Spinal cord (tissue), 10 donors: ENCODE data around the gene MACROD2. TPM values are rescaled to one million over a fixed set of nuclear protein-coding genes. Genes with fewer than 3 reads are reported as not detected.

Experiments used
- DNase-seq, 6 donors: peaks; one replicate each; pipeline versions ENCODE4 v3.0.0 to v3.0.0-alpha.2; 2013 to 2015; ENCODE audit warnings: low spot score in 6 of 6, low read depth in 4 of 6
- H3K27ac ChIP-seq: one replicate; pipeline ENCODE4 v1.5.1; 2013; ENCODE audit warnings: low read depth, low read length, control low read depth
- H3K27me3 ChIP-seq: one replicate; pipeline ENCODE4 v1.6.1; 2013; ENCODE audit warnings: low read length; ENCODE audit not compliant: control insufficient read depth, insufficient read depth
- H3K36me3 ChIP-seq: one replicate; pipeline ENCODE4 v1.6.1; 2013; ENCODE audit warnings: low read length; ENCODE audit not compliant: control insufficient read depth, insufficient read depth
- H3K4me1 ChIP-seq: one replicate; pipeline ENCODE4 v1.6.1; 2013; ENCODE audit warnings: low read length; ENCODE audit not compliant: control insufficient read depth, insufficient read depth
- H3K4me3 ChIP-seq: one replicate; pipeline ENCODE4 v1.5.1; 2013; ENCODE audit warnings: low read depth, low read length, control low read depth
- H3K9me3 ChIP-seq: one replicate; pipeline ENCODE4 v1.6.1; 2013; ENCODE audit warnings: low read length; ENCODE audit not compliant: control insufficient read depth, insufficient read depth
- WGBS: methylation state at CpG from one replicate; pipeline ENCODE4 v1.1.5; 2013; ENCODE audit warnings: missing lambda C conversion rate; ENCODE audit not compliant: insufficient coverage; 5-methylcytosine and 5-hydroxymethylcytosine counted together
- polyA plus RNA-seq, 2 donors: library from polyadenylated mRNA; unstranded; fragments of 120-200 nt; gene quantifications; one replicate each; pipeline ENCODE4 v1.2.1, GENCODE V29; 2013; ENCODE audit not compliant: insufficient read length in 2 of 2
- total RNA-seq, 2 donors: library from RNA; depleted of rRNA in 1 of 2; stranded (reverse); fragments of 120-200 nt in 1 of 2; fragments of >200 nt in 1 of 2; gene quantifications; one replicate each; pipeline versions ENCODE4 v1.2.3 to v1.2.4, GENCODE V29; 2013 to 2014
- donor health status: healthy.

Gene MACROD2
- total and polyA plus RNA-seq, 4 donors: 16.2 to 34.0 (median 23.6) TPM

DNA sequence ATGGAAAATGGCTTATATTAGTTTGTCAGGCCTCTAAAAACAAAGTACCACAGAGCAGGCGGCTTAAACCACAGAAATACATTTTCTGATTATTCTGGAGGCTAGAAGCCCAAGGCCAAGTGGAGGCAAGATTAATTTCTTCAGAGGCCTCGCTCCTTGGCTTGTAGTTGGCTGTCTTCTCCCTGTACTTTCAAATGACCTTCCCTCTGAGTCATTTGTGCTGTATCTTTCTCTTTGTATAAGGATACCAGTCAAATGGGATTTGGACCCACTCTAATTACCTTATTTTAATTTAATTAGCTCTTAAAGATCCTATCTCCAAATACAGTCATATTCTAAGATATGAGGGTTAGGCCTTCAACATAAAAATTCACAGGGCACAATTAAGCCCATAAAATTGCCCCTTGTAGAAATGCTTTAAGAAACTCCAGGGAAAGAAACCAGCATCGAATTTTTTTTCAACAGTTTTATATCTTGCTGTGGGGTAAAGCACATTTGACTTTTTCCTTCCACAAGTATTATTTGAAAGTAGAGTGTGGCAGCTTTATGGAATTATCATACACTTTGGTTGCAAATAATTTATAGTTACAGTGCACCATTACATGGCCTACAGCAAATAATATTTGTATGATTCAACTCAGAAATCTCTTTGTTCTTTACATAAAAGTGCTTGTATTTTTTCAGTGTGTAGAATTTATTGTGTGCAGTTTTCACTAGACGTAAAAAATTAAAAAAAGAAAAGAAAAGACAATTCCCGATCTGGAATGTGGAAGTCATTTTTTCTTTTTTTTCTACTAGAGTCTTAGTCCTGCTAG, 1871.8 kb downstream of the MACROD2 start:
- Histone ChIP-seq H3K9me3 (no peaks in the 10 kb centered on the region), H3K4me3 (no peak overlapping the region), H3K36me3 (no peaks in the 10 kb centered on the region), H3K27ac (no peak overlapping the region), H3K27me3 (no peaks in the 10 kb centered on the region), H3K4me1 (no peaks in the 10 kb centered on the region)
- no CpG with 5 or more reads among the region's 5 CpGs for WGBS
- DNase-seq: no peak

DNA sequence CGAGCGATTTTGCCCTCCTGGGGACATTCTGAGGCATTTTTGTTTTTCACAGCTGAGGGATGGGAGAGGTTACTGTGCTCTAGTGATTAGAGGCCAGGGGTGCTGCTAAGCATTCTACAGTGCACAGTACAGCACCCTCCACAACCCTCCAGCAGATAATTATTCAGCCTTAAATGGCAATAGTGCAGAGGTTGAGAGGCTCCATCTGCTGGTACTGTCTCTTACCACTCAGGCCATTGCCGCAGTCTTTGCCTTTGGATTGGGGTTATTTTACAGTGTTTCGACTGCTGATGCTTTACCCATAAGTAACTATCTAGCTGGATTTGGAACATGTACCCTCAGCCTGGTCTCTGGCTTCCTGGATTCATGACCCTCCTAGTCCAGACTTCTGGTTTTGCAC, 1872.6 kb downstream of the MACROD2 start:
- H3K27ac ChIP-seq: no peak overlapping the region
- DNase-seq: no peak
- H3K27me3 ChIP-seq: no peaks in the 10 kb centered on the region

DNA sequence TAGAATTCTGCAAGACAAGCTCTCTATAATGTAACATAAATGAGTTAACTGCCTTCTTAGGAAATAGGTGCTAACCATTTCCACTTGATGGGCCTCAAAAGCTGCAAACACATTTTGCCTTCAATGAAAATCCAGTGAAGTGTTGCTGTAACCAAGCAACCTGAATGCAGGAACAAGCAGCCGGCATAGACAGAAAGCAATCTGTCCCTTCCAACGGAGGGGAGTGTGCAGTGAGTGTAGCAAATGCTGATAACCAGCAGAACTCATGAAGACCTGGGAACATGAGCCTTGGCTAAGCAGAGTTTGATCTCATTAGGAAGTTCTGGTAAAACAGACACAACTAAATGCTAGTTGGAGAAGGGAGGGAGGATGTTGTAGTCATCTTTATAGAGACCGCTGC, 1880.1 kb downstream of the MACROD2 start:
- no peaks in the 10 kb centered on the region for H3K4me1 ChIP-seq
- no peaks in the 10 kb centered on the region for H3K36me3 ChIP-seq
- H3K4me3 ChIP-seq: no peak overlapping the region
- 15% methylated on average over 3 of the region's 3 CpGs for WGBS
- no peaks in the 10 kb centered on the region for H3K9me3 ChIP-seq
- peak; percentile 38 to 94 (median 56) for DNase-seq
- no peak overlapping the region for H3K27ac ChIP-seq
- no peaks in the 10 kb centered on the region for H3K27me3 ChIP-seq

More for the DNA sequence above, 1872.6 kb downstream of the MACROD2 start:
- Histone ChIP-seq H3K36me3 (no peaks in the 10 kb centered on the region), H3K4me3 (no peak overlapping the region), H3K4me1 (no peaks in the 10 kb centered on the region), H3K9me3 (no peaks in the 10 kb centered on the region)
- WGBS: no CpG with 5 or more reads among the region's 4 CpGs

DNA sequence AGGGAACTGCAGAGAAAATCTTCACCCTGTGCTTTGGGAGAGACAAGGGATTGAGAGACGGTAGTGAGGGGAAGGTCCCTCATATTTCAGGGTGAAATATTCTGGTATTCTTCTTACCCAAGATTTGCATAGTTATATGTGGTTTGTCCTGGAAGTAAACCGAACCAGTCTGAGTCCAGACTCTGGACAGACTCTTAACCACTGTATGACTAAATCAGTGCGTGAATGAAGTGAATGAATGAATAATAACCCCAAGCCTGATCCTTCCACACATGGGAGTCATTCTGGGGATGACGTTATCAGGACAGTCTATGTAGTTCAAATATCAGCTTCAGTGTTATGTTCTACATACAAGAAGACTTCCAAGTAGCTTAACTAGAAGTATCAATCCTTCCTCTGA, 1887.2 kb downstream of the MACROD2 start:
- Histone ChIP-seq H3K27ac (no peak overlapping the region), H3K4me1 (no peaks in the 10 kb centered on the region), H3K27me3 (no peaks in the 10 kb centered on the region), H3K9me3 (peaks cover 6% of the 10 kb centered on the region), H3K36me3 (no peaks in the 10 kb centered on the region), H3K4me3 (no peak overlapping the region)
- WGBS: no CpG with 5 or more reads among the region's 4 CpGs
- DNase-seq: no peak

DNA sequence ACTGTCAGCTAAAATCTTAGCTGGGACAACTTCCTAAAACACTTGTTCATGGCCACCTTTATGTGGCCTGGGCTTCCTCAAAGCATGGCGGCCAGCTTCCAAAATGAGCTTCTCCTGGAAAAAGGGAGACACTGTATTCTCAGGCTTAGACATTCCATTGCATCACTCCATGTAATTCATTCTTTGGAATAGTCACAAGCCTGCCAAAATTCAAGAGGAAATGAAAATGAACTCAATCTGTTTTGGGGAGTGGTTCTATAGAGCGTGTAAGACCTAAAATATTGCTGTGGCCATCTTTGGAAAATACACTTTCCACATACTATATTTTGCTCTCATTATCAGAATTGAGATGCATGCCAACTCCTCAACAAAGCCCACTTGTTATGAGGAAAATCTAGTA, 1890.9 kb downstream of the MACROD2 start:
- Histone ChIP-seq H3K27me3 (no peaks in the 10 kb centered on the region), H3K9me3 (peaks cover 6% of the 10 kb centered on the region), H3K4me1 (no peaks in the 10 kb centered on the region), H3K36me3 (no peaks in the 10 kb centered on the region), H3K4me3 (no peak overlapping the region), H3K27ac (no peak overlapping the region)
- DNase-seq: no peak
- WGBS: 83% methylated on average over 1 of the region's 2 CpGs

DNA sequence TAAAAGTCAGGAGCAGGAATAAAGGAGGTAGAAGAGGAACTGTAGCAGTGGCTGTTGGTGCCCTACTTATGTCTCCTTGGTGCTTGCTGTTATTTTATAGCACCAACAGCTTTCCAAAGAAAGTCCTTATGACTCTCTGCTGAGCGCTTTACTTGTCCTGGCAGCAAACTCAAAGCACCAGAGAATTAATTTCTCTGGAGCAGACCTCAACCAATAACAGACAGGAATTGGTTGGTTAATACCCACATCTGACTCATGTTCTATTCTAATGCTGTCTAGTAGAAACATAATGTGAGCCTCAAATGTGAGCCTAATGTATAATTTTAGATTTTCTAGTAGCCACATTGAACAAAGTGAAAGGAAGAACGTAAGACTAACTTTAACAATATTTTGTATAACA, 1892.1 kb downstream of the MACROD2 start:
- H3K27ac ChIP-seq: no peak overlapping the region
- H3K9me3 ChIP-seq: peaks cover 6% of the 10 kb centered on the region
- H3K36me3 ChIP-seq: no peaks in the 10 kb centered on the region
- H3K4me1 ChIP-seq: no peaks in the 10 kb centered on the region
- DNase-seq: no peak
- no peaks in the 10 kb centered on the region for H3K27me3 ChIP-seq
- H3K4me3 ChIP-seq: no peak overlapping the region
- WGBS: no CpG with 5 or more reads among the region's 2 CpGs

DNA sequence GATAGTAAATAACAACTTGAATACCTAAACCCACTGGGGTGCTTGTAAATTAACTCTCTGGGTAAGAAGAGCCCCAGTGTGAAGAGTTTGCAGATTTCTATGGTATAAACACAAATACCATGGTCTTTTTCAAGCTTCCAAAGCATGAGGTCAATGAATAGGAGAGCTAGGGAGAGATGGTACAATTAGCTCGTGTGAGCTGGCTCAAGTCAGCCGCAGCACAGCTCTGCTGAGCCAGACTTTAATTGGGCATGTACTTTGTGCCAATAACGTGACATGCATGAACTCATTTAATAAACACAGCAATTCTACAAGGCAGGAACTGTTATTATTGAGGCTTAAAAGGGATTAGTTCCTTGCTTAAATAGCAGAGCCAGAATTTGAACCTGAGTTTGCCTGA, 1893.7 kb downstream of the MACROD2 start:
- H3K27me3 ChIP-seq: no peaks in the 10 kb centered on the region
- no peak overlapping the region for H3K27ac ChIP-seq
- peaks cover 6% of the 10 kb centered on the region for H3K9me3 ChIP-seq
- peaks cover 4% of the 10 kb centered on the region for H3K4me1 ChIP-seq
- no CpG with 5 or more reads among the region's 3 CpGs for WGBS
- no peaks in the 10 kb centered on the region for H3K36me3 ChIP-seq
- peak in 2 of 6 donors; percentile 61 to 70 for DNase-seq
- no peak overlapping the region for H3K4me3 ChIP-seq

DNA sequence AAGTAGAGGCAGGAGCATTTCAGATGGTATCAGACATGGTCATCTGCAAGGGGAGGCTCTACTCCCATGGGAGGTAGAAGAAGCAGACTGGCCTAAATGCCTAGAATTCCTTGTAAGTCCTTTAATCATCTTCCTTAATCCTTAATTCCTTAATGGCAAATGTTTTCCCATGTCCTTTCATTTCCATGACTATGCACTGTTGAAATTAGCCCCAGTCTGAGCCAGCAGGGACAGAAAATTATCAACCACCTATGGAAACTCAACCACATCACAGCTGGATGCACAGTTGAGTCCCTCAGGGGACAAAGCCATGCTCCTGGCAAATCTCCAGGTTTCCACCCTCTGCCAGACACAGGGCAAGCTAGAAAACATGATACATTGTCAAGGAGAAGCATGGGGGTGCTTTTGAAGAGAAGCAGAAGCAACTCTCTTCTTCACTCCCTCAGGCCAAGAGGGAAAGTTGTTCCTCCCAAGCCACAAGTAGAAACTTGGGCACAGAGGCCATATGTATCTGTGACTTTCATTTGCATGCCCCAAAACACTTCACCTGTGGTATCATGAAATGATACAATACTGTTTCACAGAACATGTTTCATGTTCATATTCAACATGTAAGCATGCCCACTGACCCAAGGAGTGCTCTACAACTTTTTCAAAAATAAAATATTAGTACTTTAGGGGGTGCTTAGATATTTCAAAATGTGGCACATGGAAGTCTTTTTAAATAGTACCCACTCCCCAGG, 1894.4 kb downstream of the MACROD2 start:
- Histone ChIP-seq H3K9me3 (peaks cover 6% of the 10 kb centered on the region), H3K4me3 (no peak overlapping the region), H3K36me3 (no peaks in the 10 kb centered on the region), H3K27ac (no peak overlapping the region), H3K4me1 (peaks cover 7% of the 10 kb centered on the region), H3K27me3 (no peaks in the 10 kb centered on the region)
- peak in 1 of 6 donors; percentile 41 for DNase-seq

DNA sequence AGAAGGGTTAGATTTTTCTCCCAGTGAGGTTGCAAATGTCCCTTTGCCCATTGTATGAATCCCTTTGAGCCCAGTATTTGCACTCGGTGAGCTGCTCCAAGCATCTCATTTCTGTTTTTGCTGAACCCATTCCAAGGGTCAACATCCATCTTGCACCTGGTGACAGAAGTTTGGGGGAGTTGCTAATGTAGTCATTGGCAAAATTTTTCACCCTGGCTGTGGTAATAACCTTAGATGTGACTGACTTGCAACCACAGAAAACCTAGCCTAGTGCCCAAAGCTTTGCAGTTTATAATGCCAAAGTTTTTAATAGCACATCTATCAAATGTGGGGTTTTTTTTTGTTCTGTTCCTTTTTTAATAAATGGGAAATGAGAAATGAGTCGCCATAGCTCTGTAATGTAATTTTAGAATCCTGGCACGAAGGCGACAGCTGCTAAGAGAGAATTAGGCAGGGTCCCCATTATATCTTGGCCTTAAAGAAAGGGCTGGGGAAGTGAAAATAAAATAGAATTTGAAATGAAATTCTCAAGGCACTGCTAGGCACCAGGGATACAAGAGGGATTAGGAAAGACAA, 1895.2 kb downstream of the MACROD2 start:
- 78% methylated on average over 3 of the region's 4 CpGs for WGBS
- Histone ChIP-seq H3K36me3 (no peaks in the 10 kb centered on the region), H3K27me3 (no peaks in the 10 kb centered on the region), H3K9me3 (peaks cover 6% of the 10 kb centered on the region), H3K27ac (no peak overlapping the region), H3K4me3 (no peak overlapping the region), H3K4me1 (peaks cover 7% of the 10 kb centered on the region)
- peak in 2 of 6 donors; percentile 25 to 35 for DNase-seq
